ENCODE data around the gene GNGT2.

Gene GNGT2

GRCh38 chr17:49210158-49211029 is at the start of gene GNGT2, which contains the start of gene ABI3:
TSS of gene GNGT2 (minus strand) at chr17:49210574. CDS start at chr17:49207422, 3,152 bp downstream.
TSS of gene ABI3 (plus strand) at chr17:49210707. CDS start at chr17:49210725, 18 bp downstream.
- DNase-seq, result peak; percentile 34 to 68 (median 51)

GRCh38 chr17:49259663-49260010 is 49.3 kb upstream of the GNGT2 start:
- no peak for DNase-seq

GRCh38 chr17:49258394-49258793 is 48.0 kb upstream of the GNGT2 start:
- no peak for DNase-seq

DNA sequence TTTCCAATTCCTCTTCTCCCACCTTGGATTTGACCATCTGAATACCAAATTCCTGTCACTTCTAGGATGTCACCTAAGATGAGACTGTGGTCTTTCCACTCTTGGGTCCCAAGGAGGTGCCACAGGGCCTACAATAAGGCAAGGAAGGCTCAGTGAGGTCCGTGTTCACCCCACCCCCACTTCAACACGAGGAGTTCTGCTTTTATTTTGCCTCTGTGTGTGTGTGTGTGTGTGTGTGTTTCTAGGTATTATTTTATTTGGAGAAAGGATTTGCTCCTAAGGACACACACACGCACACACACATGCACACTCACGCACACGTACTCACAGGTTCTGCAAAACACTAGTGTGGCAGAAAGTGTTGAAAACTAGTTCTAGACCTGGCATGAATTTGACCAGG is 44.8 kb upstream of the GNGT2 start:
- no peak for DNase-seq

GRCh38 chr17:49254066-49254465 is 43.7 kb upstream of the GNGT2 start:
- DNase-seq, result no peak

DNA sequence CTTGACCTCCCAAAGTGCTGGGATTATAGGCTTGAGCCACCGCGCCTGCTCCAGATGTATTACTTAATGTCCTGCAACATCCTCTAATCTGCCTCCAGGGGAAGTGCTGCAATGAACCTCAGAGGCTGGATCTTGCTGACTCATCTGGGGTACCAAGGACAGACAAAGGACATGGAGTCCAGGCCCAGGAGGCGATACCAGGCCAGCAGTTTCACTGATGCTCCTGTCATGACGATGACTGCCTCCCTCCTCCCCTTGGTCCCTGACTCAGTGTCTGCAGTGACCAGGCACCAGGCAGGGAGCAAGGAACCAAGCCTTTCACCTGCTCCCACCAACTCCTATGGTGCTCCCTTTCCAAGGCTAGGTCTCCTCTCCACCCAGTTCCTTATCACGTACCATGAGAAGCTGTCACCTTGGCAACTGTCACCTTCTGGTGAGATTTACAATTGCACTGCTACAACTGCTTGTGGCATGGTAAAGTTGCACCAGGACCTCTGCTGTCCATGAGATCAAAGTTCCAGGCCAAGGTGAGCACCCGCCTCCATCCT is 41.8 kb upstream of the GNGT2 start:
- DNase-seq, result no peak

- no peak for DNase-seq
Observed at GRCh38 chr17:49249890-49250522, 39.6 kb upstream of the GNGT2 start.

DNA sequence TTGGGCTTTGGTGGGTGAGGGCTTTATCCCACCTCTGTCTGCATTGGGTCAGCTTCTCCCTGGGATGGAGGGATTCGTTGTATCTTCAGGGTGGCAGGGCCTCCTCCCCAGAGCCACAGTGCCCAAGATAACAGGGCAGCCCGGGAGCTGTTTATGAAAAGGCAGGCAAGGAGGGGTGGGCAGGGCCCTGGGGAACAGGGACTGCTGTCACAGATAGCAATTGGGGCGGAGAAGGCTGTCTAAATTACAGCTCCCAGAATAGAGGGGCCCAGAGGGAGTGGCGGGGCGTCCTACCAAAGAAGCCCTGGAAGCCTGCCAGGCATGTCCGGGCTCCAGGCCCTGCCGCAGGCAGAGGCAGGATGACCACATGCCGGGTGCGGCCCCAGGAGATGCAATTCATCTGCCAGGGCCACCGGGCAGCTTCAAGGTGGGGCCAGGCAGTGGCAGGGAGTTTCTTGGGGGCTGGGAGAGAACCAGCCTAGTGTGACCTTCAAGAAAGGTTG is 39.0 kb upstream of the GNGT2 start:
- DNase-seq, result no peak

GRCh38 chr17:49247944-49248343 is 37.6 kb upstream of the GNGT2 start:
- no peak for DNase-seq

DNA sequence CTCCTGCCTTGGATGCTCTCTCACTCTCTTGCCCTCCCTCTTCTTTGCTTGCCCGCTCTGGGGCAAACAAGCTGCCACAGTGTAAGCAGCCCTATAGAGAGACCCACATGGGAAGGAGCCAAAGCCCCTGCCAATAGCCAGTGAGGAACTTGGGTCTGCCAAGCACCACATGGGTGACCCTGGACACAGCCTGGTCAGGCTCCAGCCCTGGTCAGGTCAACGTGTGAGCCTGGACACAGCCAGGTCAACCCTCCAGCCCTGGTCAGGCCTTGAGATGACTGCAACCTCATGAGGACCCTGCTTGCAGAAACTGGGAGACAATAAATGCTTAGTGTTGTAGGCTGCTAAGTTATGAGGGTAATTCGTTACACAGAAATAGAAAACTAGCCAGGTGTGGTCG is 34.5 kb upstream of the GNGT2 start:
- DNase-seq, result no peak

- no peak for DNase-seq
Observed at GRCh38 chr17:49242813-49243212, 32.4 kb upstream of the GNGT2 start.

DNA sequence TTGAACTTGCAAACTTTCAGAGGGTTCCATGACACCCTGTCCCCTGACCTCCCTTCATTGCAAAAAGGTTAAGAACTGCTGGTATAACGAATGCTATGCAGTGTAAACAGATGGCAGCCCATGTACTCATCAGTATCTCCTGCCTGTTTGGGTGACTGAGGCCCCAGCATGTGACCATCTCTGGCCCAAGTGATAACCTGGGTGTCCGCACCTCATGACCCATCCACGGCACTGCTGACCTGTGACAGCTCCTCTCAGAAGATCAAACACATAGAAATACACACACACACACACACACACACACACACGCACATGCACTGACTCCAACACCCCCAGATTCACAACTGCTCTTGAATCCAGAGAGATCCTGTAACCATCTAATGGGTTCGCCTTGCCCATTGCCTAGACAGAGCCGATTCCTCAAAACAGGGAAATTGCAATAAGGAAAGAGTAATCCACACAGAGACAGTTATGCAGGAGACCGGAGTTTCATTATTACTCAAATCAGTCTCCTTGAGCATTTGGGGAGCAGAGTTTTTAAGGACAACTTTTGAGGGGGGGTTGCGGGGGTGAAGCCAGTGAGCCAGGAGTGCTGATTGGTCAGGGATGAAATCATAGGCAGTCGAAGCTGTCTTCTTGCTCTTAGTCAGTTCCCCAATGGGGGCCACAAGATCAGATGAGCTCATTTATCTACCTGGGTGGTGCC is 31.5 kb upstream of the GNGT2 start:
- no peak for DNase-seq

DNA sequence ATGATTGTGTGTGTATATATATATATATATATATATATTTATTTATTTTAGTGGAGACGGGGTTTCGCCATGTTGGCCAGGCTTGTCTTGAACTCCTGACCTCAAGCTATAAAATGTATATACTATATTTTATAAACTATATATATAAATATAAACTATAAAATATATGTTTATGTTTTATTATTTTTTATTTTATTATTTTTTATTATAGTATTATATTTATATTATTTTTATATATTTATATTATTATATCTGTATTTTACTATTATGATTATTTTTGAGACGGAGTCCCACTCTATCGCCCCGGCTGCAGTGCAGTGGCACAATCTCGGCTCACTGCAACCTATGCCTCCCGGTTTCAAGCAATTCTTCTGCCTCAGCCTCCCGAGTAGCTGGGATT is 30.7 kb upstream of the GNGT2 start:
- no peak for DNase-seq

GRCh38 chr17:49240619-49241018 is 30.2 kb upstream of the GNGT2 start:
- DNase-seq, result no peak

GRCh38 chr17:49239963-49240362 is 29.6 kb upstream of the GNGT2 start:
- DNase-seq, result no peak

DNA sequence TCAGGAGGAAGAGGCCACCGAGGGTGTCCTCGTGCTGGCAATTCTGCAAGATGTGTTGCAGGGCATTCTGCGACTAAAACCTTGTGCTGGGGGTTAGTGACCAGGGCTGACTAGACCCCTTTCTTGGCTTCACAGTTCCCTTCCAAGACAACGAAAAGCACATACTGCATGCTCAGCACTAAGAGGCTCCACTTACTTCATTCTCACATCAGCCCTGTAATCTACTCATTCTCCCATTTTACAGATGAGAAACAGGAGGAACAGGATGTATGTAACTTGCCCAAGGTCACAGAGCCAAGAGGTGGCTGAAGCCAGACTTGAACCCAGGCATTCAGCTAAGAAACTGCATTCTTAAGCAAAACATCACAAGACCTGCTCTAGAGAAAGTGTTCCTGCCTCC is 25.5 kb upstream of the GNGT2 start:
- DNase-seq, result no peak

- DNase-seq, result no peak
Observed at GRCh38 chr17:49234509-49235080, 24.2 kb upstream of the GNGT2 start.

- no peak for DNase-seq
Observed at GRCh38 chr17:49231563-49231894, 21.2 kb upstream of the GNGT2 start.

DNA sequence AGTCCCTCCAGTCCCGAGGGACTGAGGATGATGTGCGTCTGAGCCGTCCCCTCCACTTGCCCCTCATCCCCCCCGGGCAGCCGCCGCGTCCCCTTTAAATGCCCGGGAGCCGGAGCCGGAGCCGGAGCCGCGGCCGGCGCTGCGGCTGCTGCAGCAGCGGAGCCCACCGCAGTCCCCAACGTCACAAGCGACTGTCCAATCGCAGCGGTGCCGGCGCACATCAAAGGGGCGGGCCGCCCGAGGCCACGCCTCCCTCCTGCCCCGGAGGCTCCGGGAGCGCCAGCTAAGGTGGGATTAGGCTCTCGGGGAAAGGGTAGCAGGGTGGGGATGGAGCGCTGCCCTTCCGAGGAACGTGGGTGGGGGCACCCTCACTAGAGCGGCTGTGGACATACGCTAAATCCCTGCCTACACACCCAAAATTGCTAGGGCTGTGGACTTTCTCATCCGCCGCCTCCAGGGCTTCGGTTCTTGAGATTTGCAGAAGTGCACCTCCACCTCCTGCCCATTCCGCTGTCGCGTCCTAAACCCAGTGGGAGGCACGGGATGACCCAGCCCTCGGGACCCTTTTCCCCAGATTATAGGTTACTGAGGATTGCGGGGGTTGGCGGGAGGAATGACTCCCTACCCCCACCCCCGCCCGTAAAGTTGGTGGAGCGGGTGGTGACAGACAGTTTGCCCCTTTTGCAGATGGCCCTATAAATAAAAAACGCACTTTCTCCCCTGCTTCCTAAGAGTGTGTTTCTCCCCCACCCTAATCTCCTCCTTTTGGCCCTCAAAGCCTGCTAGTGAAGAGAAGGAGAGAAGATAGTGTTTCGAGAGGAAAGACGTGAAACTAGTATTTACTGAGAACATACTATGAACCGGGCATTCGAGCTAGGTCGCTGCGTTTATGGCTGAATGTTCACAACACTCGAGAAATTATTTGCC is 20.5 kb upstream of the GNGT2 start, which contains the start of gene PHOSPHO1:
Gene PHOSPHO1, minus strand, starts transcription at position 152 of the 927 bp plus-strand sequence. CDS start 4,096 bp downstream, outside the sequence.
- DNase-seq, result peak; percentile 71 to 85 (median 80)

GRCh38 chr17:49229805-49230600 is 19.6 kb upstream of the GNGT2 start:
- DNase-seq, result peak in 1 of 6 experiments; percentile 36
